ENCODE results near the gene STX3.
A peak's percentile ranks its signal among the peaks of the same experiment; 100 is the strongest.
"Not testable (repeated sequence)": the region's sequence is repeated elsewhere in the genome, so short reads cannot be mapped to it uniquely, and the experiment has no call there.

The STX3 gene

DNA sequence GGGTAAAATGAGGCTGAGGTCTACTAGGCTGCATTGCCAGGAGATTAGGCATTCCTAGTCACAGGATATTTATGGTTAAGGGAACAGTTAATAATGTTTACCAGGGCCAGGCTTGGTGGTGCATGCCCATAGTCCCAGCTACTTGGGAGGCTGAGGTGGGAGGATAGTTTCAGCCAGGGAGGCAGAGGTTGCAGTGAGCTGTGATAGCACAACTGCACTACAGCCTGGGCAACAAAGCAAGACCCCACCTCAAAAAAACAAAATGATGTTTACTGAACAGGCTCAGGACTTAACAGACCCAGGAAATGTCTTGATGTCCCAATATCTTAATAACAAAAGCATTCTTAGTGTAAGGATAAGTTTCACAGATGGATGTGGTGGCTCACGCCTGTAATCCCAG lies 58.2 kb downstream of the STX3 start:
- no peak for DNase-seq (ENCODE audit: low spot score)
- TF ChIP-seq, protein P1, sequence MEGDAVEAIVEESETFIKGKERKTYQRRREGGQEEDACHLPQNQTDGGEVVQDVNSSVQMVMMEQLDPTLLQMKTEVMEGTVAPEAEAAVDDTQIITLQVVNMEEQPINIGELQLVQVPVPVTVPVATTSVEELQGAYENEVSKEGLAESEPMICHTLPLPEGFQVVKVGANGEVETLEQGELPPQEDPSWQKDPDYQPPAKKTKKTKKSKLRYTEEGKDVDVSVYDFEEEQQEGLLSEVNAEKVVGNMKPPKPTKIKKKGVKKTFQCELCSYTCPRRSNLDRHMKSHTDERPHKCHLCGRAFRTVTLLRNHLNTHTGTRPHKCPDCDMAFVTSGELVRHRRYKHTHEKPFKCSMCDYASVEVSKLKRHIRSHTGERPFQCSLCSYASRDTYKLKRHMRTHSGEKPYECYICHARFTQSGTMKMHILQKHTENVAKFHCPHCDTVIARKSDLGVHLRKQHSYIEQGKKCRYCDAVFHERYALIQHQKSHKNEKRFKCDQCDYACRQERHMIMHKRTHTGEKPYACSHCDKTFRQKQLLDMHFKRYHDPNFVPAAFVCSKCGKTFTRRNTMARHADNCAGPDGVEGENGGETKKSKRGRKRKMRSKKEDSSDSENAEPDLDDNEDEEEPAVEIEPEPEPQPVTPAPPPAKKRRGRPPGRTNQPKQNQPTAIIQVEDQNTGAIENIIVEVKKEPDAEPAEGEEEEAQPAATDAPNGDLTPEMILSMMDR (IDR thresholded peaks at IDR 0.05; ENCODE audit: extremely low read depth, insufficient read depth, missing control alignments), result no peak
- in situ Hi-C loops (cut with MboI; ENCODE audit: low pct_unique_long_range_greater_than_20kb, low sequenced_read_pairs, unreplicated experiment), result loop anchor here (25.0 kb wide), 1 partner anchor 674 kb away; the partner anchor contains the start of gene MS4A12

DNA sequence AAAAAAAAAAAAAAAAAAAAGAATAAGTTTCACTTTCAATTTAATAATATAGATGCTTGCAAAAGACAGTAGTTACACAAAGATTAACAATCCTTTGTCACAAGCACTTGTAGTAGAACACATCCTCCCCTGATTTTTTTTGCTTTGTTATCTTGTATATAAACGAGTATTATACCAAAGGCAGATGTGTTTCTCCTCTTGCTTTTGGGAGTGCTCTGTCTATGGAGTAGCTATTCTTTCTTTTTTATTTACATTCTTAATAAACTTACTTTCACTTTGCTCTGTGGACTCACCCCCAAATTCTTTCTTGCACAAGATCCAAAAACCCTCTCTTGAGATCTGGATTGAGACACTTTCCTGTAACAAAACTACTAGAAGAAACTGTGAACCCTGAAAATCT lies 58.8 kb downstream of the STX3 start:
- in situ Hi-C loops (cut with MboI; ENCODE audit: low pct_unique_long_range_greater_than_20kb, low sequenced_read_pairs, unreplicated experiment), result loop anchor here (25.0 kb wide), 1 partner anchor 673 kb away; the partner anchor contains the start of gene MS4A12
- DNase-seq (ENCODE audit: low spot score), result no peak
- TF ChIP-seq, protein P1 (IDR thresholded peaks at IDR 0.05; ENCODE audit: extremely low read depth, insufficient read depth, missing control alignments), result no peak

DNA sequence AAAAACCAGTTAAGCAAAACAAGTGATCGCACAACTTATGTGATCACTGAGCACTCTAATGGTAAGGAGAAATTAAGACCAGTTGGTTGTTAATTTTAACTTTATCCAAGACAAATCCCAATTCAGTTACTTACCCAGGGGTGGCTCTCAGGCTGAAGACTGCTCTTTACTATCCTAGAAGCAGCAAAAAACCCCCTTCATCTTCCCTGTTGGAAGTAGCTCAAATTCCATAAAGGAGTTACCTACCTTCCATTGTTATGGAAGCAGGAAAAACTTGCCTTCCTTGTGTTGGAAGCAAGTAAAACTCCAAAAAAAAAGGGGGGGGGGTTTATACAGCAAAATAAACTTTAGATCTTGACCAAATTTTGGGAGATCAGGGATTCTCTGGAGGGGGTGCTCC lies 60.6 kb downstream of the STX3 start:
- DNase-seq (ENCODE audit: low spot score), result no peak
- in situ Hi-C loops (cut with MboI; ENCODE audit: low pct_unique_long_range_greater_than_20kb, low sequenced_read_pairs, unreplicated experiment), result loop anchor here (25.0 kb wide), 1 partner anchor 672 kb away; the partner anchor contains the start of gene MS4A12

DNA sequence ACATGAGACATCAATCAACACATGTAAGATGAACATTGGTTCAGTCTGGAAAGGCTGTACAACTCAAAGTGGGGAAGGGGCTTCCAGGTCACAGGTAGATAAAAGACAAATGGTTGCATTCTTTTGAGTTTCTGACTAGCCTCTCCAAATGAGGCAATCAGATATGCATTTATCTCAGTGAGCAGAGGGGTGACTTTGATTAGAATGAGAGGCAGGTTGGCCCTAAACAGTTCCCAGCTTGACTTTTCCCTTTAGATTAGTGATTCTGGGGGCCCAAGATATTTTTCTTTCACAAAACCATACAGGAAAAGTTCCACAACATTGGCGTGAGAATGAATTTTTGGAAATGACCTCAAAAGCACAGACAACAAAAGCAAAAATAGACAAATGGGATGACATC lies 61.3 kb downstream of the STX3 start:
- DNase-seq (ENCODE audit: low spot score), result not testable (repeated sequence)

More for the DNA sequence above, 60.6 kb downstream of the STX3 start:
- TF ChIP-seq, protein P1 (IDR thresholded peaks at IDR 0.05; ENCODE audit: extremely low read depth, insufficient read depth, missing control alignments), result no peak

DNA sequence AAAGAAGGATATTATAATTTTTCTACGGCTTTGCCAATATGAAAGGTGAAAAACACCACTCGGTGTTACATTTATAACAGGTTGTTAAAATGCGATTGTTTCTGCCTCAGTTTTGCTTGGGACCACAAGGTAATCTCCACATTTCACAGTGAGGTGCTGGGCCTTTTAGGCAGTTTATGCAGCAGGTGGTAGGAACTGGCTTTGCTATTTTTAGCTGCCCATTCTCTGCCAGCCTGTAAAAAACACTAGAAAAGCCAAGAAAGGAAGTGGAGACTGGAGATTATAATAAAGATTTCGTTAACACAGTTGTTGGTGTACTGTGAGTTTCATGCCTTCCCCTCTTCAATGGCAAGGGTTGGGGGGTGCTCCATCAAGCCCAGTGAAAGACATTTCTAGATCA lies 63.4 kb downstream of the STX3 start:
- in situ Hi-C loops (cut with MboI; ENCODE audit: low pct_unique_long_range_greater_than_20kb, low sequenced_read_pairs, unreplicated experiment), result loop anchor here (25.0 kb wide), 1 partner anchor 669 kb away; the partner anchor contains the start of gene MS4A12
- TF ChIP-seq, protein P1 (IDR thresholded peaks at IDR 0.05; ENCODE audit: extremely low read depth, insufficient read depth, missing control alignments), result no peak
- DNase-seq (ENCODE audit: low spot score), result no peak

More for the DNA sequence above, 61.3 kb downstream of the STX3 start:
- in situ Hi-C loops (cut with MboI; ENCODE audit: low pct_unique_long_range_greater_than_20kb, low sequenced_read_pairs, unreplicated experiment), result loop anchor here (25.0 kb wide), 1 partner anchor 671 kb away; the partner anchor contains the start of gene MS4A12

DNA sequence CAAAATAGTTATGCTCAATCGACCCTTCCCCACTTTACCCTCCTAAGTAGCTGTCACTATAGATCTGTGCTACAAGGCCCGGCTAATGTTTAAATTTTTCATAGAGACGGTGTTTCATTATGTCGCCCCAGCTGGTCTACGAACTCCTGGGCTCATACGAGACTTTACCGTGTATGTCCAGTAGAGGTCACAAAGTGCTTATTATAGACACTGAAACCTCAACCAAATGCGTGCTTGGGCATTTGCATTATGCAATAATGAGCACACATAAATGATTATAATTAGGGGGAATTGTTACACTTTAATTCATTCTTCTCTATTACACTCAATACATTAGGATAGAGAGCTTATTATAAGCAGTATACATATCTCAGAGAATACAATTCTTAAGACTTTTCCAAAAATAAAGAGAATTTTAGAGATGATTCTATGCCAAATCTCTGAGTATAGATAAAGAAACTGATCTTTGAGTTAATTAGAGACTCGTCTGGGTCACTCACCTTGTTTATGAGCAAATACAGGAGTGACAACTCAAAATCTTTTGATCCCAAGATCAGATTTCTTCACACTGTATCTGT lies 67.9 kb downstream of the STX3 start:
- TF ChIP-seq, protein P1 (IDR thresholded peaks at IDR 0.05; ENCODE audit: extremely low read depth, insufficient read depth, missing control alignments), result peak; percentile 67
- in situ Hi-C loops (cut with MboI; ENCODE audit: low pct_unique_long_range_greater_than_20kb, low sequenced_read_pairs, unreplicated experiment), result loop anchor here (25.0 kb wide), 1 partner anchor 664 kb away; the partner anchor contains the start of gene MS4A12
- DNase-seq (ENCODE audit: low spot score), result peak; percentile 56

DNA sequence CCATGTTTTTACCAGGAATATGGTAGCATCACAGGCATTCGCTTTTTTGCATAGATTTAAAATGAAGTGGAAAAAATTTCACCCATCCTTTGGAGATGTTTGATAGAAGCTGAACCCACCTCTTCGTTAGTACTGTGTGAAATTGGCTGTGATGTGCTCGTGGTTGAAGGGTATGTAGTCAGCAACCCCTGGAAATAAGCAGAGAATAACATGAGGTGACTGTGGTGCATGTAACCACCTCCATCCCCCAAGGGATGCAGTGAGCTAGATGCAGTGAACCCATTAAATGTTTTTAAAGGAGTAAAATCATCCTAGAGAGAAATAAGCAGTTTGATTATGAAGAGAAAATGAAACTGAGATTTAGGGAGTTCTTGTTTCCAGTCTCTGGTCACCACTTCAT lies 74.2 kb downstream of the STX3 start:
- TF ChIP-seq, protein P1 (IDR thresholded peaks at IDR 0.05; ENCODE audit: extremely low read depth, insufficient read depth, missing control alignments), result no peak
- in situ Hi-C loops (cut with MboI; ENCODE audit: low pct_unique_long_range_greater_than_20kb, low sequenced_read_pairs, unreplicated experiment), result no loop called here
- DNase-seq (ENCODE audit: low spot score), result no peak

Data from GM13977 (cell line).